ENCODE measurements around the gene EFNA2. TPM values are rescaled to one million over a fixed set of nuclear protein-coding genes. Genes with fewer than 3 reads are reported as not detected.
A peak's percentile ranks its signal among the peaks of the same experiment; 100 is the strongest.

EFNA2 gene
- polyA plus RNA-seq, 2 of the 4 experiments (the other 2 are of a cell fraction): 0.16 to 1.3 TPM

DNA sequence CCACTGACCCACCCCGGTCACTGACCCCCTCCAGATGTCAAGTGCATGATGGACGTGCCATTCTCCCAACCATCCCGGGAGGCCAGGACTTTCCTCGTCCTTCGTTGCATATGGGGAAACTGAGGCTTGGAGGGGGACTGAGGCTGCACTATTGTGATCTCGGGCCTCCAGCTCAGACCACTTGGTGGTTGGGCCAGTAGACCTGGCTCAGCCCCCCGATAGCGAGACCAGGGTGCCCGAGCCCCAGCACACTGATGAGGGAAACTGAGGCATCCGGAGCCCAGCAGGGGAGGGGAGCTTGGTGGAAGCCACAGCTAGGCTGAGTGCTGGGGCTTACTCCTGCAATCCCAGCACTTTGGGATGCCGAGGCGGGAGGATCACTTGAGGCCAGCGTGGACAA, 10.4 kb downstream of the EFNA2 start:
- H3K9me3 ChIP-seq: no peaks in the 10 kb centered on the region
- TF ChIP-seq POLR2A (IDR thresholded peaks at IDR 0.05; ENCODE audit: low read length): no peak
- TF ChIP-seq, protein P1, sequence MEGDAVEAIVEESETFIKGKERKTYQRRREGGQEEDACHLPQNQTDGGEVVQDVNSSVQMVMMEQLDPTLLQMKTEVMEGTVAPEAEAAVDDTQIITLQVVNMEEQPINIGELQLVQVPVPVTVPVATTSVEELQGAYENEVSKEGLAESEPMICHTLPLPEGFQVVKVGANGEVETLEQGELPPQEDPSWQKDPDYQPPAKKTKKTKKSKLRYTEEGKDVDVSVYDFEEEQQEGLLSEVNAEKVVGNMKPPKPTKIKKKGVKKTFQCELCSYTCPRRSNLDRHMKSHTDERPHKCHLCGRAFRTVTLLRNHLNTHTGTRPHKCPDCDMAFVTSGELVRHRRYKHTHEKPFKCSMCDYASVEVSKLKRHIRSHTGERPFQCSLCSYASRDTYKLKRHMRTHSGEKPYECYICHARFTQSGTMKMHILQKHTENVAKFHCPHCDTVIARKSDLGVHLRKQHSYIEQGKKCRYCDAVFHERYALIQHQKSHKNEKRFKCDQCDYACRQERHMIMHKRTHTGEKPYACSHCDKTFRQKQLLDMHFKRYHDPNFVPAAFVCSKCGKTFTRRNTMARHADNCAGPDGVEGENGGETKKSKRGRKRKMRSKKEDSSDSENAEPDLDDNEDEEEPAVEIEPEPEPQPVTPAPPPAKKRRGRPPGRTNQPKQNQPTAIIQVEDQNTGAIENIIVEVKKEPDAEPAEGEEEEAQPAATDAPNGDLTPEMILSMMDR (IDR thresholded peaks at IDR 0.05): no peak
- TF ChIP-seq SREBF2 (IDR thresholded peaks at IDR 0.05): no peak
- no peak for TF ChIP-seq MAZ (IDR thresholded peaks at IDR 0.05; ENCODE audit: borderline replicate concordance, low read depth, low read length)
- no peak for TF ChIP-seq TP53 (CRISPR knock-in tag; IDR thresholded peaks at IDR 0.05)
- no peak for FAIRE-seq
- peak overlapping the region; percentile 91; the same call in 2 of the 3 replicates for H3K4me2 ChIP-seq
- CTCF ChIA-PET: interaction anchor here (0.6 to 1.1 kb wide), 5 partner anchors 13 to 51 kb away, joined by 3 to 4 read pairs (median 3); no protein-coding TSS in a partner anchor
- no peak overlapping the region; a peak in 1 of 6 replicates for H3K27ac ChIP-seq
- no peak overlapping the region; the same call in 2 of the 3 replicates for H3K4me3 ChIP-seq
- ATAC-seq: no peak
- POLR2A ChIA-PET: no interaction called here
- no peak for DNase-seq (ENCODE audit: low read depth in 1 of 2, low spot score in 1 of 2)
- peaks cover 19% of the 10 kb centered on the region for H3K4me1 ChIP-seq
- 93% methylated on average over 4 of the region's 13 CpGs for WGBS (ENCODE audit: missing lambda C conversion rate)

DNA sequence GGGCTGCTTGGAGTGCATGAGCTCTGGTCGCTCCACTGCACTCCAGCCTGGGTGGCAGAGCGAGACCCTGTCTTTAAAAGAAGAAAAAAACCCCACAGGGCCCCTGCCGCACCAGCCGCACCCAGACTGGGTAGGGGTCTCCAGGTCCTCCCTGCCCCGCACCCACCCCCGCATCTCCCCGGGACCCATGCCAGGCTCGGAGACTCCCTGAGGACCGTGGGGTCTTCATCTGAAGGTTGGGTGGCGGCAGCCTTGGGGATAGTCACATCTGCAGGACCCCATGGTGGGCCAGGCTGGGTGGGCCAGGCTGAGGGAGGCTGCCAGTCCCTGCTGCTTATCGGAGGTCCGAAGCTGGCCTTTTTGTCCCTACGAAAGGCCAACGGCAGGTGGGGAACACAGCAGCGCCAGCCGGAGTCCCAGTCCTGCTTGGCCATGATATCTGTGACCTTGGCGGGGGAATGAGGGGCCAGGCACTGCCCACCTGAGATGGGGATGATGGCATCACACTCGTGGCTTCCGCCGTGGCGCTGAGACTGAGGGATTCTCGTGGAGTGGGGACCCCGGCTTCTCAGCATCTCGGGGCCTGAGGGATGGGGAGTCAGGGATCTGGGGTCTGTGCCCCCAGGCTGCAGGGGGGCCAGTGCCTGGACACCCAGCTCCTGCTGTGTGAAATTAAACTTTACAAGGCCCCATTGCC, 11.1 kb downstream of the EFNA2 start:
- H3K9me3 ChIP-seq: no peaks in the 10 kb centered on the region
- ChIA-PET CTCF (interaction anchor here (0.8 to 1.1 kb wide), 4 partner anchors 12 to 19 kb away, joined by 3 to 4 read pairs (median 3); no protein-coding TSS in a partner anchor), POLR2A (no interaction called here)
- ATAC-seq: no peak
- no peak for DNase-seq (ENCODE audit: low read depth in 1 of 2, low spot score in 1 of 2)
- 92% methylated on average over 9 of the region's 24 CpGs for WGBS (ENCODE audit: missing lambda C conversion rate)
- TF ChIP-seq PHF8 (IDR thresholded peaks at IDR 0.05; ENCODE audit: borderline replicate concordance, low read depth): no peak
- TF ChIP-seq POLR2AphosphoS2 (conservative IDR thresholded peaks at IDR 0.05; ENCODE audit: low read length): no peak
- TF ChIP-seq HOXB5 (CRISPR knock-in tag; IDR thresholded peaks at IDR 0.05): no peak
- no peak for TF ChIP-seq RAD21 (conservative IDR thresholded peaks at IDR 0.05 in 1 of 2, IDR thresholded peaks at IDR 0.05 in 1 of 2)
- TF ChIP-seq FOXS1 (CRISPR knock-in tag; IDR thresholded peaks at IDR 0.05): no peak
- no peak for TF ChIP-seq BHLHE40 (IDR thresholded peaks at IDR 0.05; ENCODE audit: low read depth, low read length)
- no peak for TF ChIP-seq RFX5 (IDR thresholded peaks at IDR 0.05)
- TF ChIP-seq HOXB13 (CRISPR knock-in tag; IDR thresholded peaks at IDR 0.05; ENCODE audit: low read depth): no peak
- TF ChIP-seq MYC (IDR thresholded peaks at IDR 0.05; ENCODE audit: borderline replicate concordance, low read length): no peak
- no peak for TF ChIP-seq HDAC2 (IDR thresholded peaks at IDR 0.05)
- no peak for TF ChIP-seq GATA3 (IDR thresholded peaks at IDR 0.05; ENCODE audit: borderline replicate concordance)
- no peak for TF ChIP-seq POLR2A (IDR thresholded peaks at IDR 0.05; ENCODE audit: low read length)
- no peak for TF ChIP-seq SMC3 (IDR thresholded peaks at IDR 0.05)
- no peak for TF ChIP-seq CHD4 (IDR thresholded peaks at IDR 0.05; ENCODE audit: borderline replicate concordance)
- TF ChIP-seq MAZ (IDR thresholded peaks at IDR 0.05; ENCODE audit: borderline replicate concordance, low read depth, low read length): no peak
- TF ChIP-seq TP53 (CRISPR knock-in tag; IDR thresholded peaks at IDR 0.05): no peak
- TF ChIP-seq, protein P2, sequence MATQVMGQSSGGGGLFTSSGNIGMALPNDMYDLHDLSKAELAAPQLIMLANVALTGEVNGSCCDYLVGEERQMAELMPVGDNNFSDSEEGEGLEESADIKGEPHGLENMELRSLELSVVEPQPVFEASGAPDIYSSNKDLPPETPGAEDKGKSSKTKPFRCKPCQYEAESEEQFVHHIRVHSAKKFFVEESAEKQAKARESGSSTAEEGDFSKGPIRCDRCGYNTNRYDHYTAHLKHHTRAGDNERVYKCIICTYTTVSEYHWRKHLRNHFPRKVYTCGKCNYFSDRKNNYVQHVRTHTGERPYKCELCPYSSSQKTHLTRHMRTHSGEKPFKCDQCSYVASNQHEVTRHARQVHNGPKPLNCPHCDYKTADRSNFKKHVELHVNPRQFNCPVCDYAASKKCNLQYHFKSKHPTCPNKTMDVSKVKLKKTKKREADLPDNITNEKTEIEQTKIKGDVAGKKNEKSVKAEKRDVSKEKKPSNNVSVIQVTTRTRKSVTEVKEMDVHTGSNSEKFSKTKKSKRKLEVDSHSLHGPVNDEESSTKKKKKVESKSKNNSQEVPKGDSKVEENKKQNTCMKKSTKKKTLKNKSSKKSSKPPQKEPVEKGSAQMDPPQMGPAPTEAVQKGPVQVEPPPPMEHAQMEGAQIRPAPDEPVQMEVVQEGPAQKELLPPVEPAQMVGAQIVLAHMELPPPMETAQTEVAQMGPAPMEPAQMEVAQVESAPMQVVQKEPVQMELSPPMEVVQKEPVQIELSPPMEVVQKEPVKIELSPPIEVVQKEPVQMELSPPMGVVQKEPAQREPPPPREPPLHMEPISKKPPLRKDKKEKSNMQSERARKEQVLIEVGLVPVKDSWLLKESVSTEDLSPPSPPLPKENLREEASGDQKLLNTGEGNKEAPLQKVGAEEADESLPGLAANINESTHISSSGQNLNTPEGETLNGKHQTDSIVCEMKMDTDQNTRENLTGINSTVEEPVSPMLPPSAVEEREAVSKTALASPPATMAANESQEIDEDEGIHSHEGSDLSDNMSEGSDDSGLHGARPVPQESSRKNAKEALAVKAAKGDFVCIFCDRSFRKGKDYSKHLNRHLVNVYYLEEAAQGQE (IDR thresholded peaks at IDR 0.05): no peak
- TF ChIP-seq, protein P3, sequence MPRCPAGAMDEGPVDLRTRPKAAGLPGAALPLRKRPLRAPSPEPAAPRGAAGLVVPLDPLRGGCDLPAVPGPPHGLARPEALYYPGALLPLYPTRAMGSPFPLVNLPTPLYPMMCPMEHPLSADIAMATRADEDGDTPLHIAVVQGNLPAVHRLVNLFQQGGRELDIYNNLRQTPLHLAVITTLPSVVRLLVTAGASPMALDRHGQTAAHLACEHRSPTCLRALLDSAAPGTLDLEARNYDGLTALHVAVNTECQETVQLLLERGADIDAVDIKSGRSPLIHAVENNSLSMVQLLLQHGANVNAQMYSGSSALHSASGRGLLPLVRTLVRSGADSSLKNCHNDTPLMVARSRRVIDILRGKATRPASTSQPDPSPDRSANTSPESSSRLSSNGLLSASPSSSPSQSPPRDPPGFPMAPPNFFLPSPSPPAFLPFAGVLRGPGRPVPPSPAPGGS (IDR thresholded peaks at IDR 0.05): no peak
- FAIRE-seq: no peak
- no peak overlapping the region for H3K4me2 ChIP-seq
- H3K4me3 ChIP-seq: no peak overlapping the region
- H3K4me1 ChIP-seq: peaks cover 13% of the 10 kb centered on the region
- no peak overlapping the region for H3K27ac ChIP-seq

Data from A549 (cell line).